Liver (tissue), 3 donors: ENCODE data around the gene DICER1.

Source experiments
- JUND ChIP-seq, 2 donors: IDR thresholded peaks; 2 replicates each; pipeline ENCODE4 v1.6.1; 2016; ENCODE audit warnings: antibody characterized with exemption in 2 of 2
- RAD21 ChIP-seq, 2 donors: IDR thresholded peaks; 2 replicates each; pipeline ENCODE4 v1.6.1; 2016; ENCODE audit warnings: antibody characterized with exemption in 2 of 2, mild to moderate bottlenecking in 2 of 2
- SP1 ChIP-seq: IDR thresholded peaks from 2 replicates; pipeline ENCODE4 v1.6.1; 2018; ENCODE audit warnings: antibody characterized with exemption, mild to moderate bottlenecking
- TAF1 ChIP-seq: conservative IDR thresholded peaks from 2 replicates; pipeline ENCODE4 v1.6.1; 2016; ENCODE audit warnings: antibody characterized with exemption, mild to moderate bottlenecking
- YY1 ChIP-seq: IDR thresholded peaks from 2 replicates; pipeline ENCODE4 v1.6.1; 2016; ENCODE audit warnings: antibody characterized with exemption, mild to moderate bottlenecking
- TF ChIP-seq, protein P1 (sequence below): IDR thresholded peaks from 2 replicates; pipeline ENCODE4 v1.6.1; 2016; ENCODE audit warnings: antibody characterized with exemption, mild to moderate bottlenecking
- TF ChIP-seq, protein P2 (sequence below): fragments of 150-350 bp; IDR thresholded peaks from 2 replicates; pipeline ENCODE4 v1.5.1; 2017; ENCODE audit warnings: improper control_type of control experiment, low read depth, low read length; ENCODE audit not compliant: missing input control
- TF ChIP-seq, protein P3 (sequence below): IDR thresholded peaks from 2 replicates; pipeline ENCODE4 v1.6.1; 2016; ENCODE audit warnings: antibody characterized with exemption
- TF ChIP-seq, protein P4 (sequence below): IDR thresholded peaks from 2 replicates; pipeline ENCODE4 v1.6.1; 2016; ENCODE audit warnings: antibody characterized with exemption
- donor health status: healthy.
- donor health status: healthy.

DNA sequence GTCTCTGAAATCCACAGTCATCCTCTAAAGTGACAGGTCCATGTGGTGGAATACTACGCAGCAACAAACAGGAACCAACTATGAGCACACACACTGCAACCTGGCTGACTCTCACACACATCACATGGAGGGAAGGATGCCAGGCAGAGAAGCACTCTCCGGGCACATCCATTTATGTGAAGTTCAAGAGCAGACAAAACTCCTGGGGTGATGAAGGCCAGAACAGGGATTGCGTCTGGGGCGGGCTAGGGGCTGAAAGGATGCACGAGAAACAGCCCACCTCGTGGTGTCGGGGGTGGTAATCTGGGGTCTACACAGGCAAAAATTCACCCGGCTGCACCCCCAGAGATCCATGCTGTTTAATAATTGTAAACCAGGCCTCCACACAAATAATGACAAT is 100.2 kb downstream of the DICER1 start:
- TF ChIP-seq, protein P1, sequence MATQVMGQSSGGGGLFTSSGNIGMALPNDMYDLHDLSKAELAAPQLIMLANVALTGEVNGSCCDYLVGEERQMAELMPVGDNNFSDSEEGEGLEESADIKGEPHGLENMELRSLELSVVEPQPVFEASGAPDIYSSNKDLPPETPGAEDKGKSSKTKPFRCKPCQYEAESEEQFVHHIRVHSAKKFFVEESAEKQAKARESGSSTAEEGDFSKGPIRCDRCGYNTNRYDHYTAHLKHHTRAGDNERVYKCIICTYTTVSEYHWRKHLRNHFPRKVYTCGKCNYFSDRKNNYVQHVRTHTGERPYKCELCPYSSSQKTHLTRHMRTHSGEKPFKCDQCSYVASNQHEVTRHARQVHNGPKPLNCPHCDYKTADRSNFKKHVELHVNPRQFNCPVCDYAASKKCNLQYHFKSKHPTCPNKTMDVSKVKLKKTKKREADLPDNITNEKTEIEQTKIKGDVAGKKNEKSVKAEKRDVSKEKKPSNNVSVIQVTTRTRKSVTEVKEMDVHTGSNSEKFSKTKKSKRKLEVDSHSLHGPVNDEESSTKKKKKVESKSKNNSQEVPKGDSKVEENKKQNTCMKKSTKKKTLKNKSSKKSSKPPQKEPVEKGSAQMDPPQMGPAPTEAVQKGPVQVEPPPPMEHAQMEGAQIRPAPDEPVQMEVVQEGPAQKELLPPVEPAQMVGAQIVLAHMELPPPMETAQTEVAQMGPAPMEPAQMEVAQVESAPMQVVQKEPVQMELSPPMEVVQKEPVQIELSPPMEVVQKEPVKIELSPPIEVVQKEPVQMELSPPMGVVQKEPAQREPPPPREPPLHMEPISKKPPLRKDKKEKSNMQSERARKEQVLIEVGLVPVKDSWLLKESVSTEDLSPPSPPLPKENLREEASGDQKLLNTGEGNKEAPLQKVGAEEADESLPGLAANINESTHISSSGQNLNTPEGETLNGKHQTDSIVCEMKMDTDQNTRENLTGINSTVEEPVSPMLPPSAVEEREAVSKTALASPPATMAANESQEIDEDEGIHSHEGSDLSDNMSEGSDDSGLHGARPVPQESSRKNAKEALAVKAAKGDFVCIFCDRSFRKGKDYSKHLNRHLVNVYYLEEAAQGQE: no peak
- TF ChIP-seq, protein P2, sequence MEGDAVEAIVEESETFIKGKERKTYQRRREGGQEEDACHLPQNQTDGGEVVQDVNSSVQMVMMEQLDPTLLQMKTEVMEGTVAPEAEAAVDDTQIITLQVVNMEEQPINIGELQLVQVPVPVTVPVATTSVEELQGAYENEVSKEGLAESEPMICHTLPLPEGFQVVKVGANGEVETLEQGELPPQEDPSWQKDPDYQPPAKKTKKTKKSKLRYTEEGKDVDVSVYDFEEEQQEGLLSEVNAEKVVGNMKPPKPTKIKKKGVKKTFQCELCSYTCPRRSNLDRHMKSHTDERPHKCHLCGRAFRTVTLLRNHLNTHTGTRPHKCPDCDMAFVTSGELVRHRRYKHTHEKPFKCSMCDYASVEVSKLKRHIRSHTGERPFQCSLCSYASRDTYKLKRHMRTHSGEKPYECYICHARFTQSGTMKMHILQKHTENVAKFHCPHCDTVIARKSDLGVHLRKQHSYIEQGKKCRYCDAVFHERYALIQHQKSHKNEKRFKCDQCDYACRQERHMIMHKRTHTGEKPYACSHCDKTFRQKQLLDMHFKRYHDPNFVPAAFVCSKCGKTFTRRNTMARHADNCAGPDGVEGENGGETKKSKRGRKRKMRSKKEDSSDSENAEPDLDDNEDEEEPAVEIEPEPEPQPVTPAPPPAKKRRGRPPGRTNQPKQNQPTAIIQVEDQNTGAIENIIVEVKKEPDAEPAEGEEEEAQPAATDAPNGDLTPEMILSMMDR: no peak
- TF ChIP-seq, protein P3, sequence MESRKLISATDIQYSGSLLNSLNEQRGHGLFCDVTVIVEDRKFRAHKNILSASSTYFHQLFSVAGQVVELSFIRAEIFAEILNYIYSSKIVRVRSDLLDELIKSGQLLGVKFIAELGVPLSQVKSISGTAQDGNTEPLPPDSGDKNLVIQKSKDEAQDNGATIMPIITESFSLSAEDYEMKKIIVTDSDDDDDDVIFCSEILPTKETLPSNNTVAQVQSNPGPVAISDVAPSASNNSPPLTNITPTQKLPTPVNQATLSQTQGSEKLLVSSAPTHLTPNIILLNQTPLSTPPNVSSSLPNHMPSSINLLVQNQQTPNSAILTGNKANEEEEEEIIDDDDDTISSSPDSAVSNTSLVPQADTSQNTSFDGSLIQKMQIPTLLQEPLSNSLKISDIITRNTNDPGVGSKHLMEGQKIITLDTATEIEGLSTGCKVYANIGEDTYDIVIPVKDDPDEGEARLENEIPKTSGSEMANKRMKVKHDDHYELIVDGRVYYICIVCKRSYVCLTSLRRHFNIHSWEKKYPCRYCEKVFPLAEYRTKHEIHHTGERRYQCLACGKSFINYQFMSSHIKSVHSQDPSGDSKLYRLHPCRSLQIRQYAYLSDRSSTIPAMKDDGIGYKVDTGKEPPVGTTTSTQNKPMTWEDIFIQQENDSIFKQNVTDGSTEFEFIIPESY: no peak
- TF ChIP-seq SP1 (no peak), YY1 (no peak), JUND (IDR thresholded peaks at IDR 0.05) (no peak), TAF1 (no peak), RAD21 (IDR thresholded peaks at IDR 0.05) (no peak)
- TF ChIP-seq, protein P4, sequence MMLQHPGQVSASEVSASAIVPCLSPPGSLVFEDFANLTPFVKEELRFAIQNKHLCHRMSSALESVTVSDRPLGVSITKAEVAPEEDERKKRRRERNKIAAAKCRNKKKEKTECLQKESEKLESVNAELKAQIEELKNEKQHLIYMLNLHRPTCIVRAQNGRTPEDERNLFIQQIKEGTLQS: no peak
